A549 (cell line): Measurements from ENCODE around the gene CCL8. TPM values are rescaled to one million over a fixed set of nuclear protein-coding genes. Genes with fewer than 3 reads are reported as not detected.

Experiments
- ATAC-seq, 2 experiments: fragments of 200-7000 bp in 1 of 2; fragments of >200 bp in 1 of 2; cut with Nextera tagmentation in 1 of 2; cut with Tn5 transposase in 1 of 2; 3 replicates each; pipeline versions ENCODE4 v1.8.0 to v1.9.1; 2018 to 2020; ENCODE audit warnings: mild to moderate bottlenecking in 1 of 2, moderate library complexity in 1 of 2
- CTCF ChIA-PET: fragments of 300-600 bp; sonication (Branson Sonifier 250); formaldehyde crosslinking; extraction: SDS; loops from one replicate; lab custom pipeline; 2021; ENCODE audit warnings: antibody characterized with exemption, inconsistent platforms; lab: Yijun Ruan, JAX
- POLR2A ChIA-PET: fragments of 350-600 bp; formaldehyde crosslinking; extraction: SDS; loops from one replicate; lab custom pipeline; 2021; ENCODE audit warnings: antibody characterized with exemption, inconsistent platforms; lab: Yijun Ruan, JAX
- DNase-seq, 2 experiments: peaks; one replicate each; pipeline versions ENCODE4 v3.0.0 to v3.0.0-alpha.2; 2011 to 2016; ENCODE audit warnings: low read depth in 1 of 2, low spot score in 1 of 2
- FAIRE-seq: peaks from 2 replicates; lab custom pipeline; 2011; peaks lifted over from hg19 to GRCh38; lab: Jason Lieb, UNC
- H3K27ac ChIP-seq, 2 experiments: fragments of >200 bp; sonication (Bioruptor Twin); formaldehyde crosslinking; 3 replicates each; pipeline ENCODE4 v1.5.1; 2016 to 2017
- H3K4me1 ChIP-seq: fragments of >200 bp; sonication (Bioruptor Twin); formaldehyde crosslinking; 3 replicates; pipeline ENCODE4 v1.6.1; 2016
- H3K4me2 ChIP-seq: fragments of >200 bp; sonication (Bioruptor Twin); formaldehyde crosslinking; 3 replicates; pipeline ENCODE4 v1.6.1; 2016
- H3K4me3 ChIP-seq: fragments of >200 bp; sonication (Bioruptor Twin); formaldehyde crosslinking; 3 replicates; pipeline ENCODE4 v1.5.1; 2016
- H3K9me3 ChIP-seq: fragments of >200 bp; sonication (Bioruptor Twin); formaldehyde crosslinking; 3 replicates; pipeline ENCODE4 v1.6.1; 2016
- BHLHE40 ChIP-seq: IDR thresholded peaks from 2 replicates; pipeline ENCODE4 v1.6.1; 2012; ENCODE audit warnings: low read depth, low read length, inconsistent platforms
- CBX2 ChIP-seq: fragments of 200-600 bp; sonication (generic); IDR thresholded peaks from 2 replicates; pipeline ENCODE4 v1.6.1; 2016; ENCODE audit warnings: low read depth, mild to moderate bottlenecking, borderline replicate concordance
- CEBPB ChIP-seq, 2 experiments: fragments of >200 bp in 1 of 2; sonication (Bioruptor Twin) in 1 of 2; formaldehyde crosslinking in 1 of 2; IDR thresholded peaks; 2 replicates each; pipeline ENCODE4 v1.6.1; 2012 to 2016
- CHD2 ChIP-seq: fragments of 150-350 bp; IDR thresholded peaks from 2 replicates; pipeline ENCODE4 v1.6.1; 2014; ENCODE audit warnings: low read length; ENCODE audit not compliant: partially characterized antibody
- EHF ChIP-seq: fragments of 250-450 bp; sonication (Bioruptor Pico); IDR thresholded peaks from 2 replicates; pipeline ENCODE4 v1.5.0; 2020; ENCODE audit warnings: mild to moderate bottlenecking
- EHMT2 ChIP-seq: fragments of 200-600 bp; sonication (generic); IDR thresholded peaks from 2 replicates; pipeline ENCODE4 v1.6.1; 2016; ENCODE audit warnings: antibody characterized with exemption, low read depth, mild to moderate bottlenecking, moderate library complexity
- ESRRA ChIP-seq: fragments of 150-350 bp; IDR thresholded peaks from 2 replicates; pipeline ENCODE4 v1.6.1; 2014; ENCODE audit warnings: mild to moderate bottlenecking, low read length, borderline replicate concordance
- FOSB ChIP-seq: fragments of 250-450 bp; sonication (Bioruptor Pico); IDR thresholded peaks from 2 replicates; pipeline ENCODE4 v1.5.0; 2020; ENCODE audit warnings: mild to moderate bottlenecking, moderate library complexity
- FOSL2 ChIP-seq, 2 experiments: fragments of 450-650 bp in 1 of 2; fragments of >200 bp in 1 of 2; sonication (Bioruptor Twin) in 1 of 2; formaldehyde crosslinking; IDR thresholded peaks; 2 replicates each; pipeline versions ENCODE4 v1.5.0 to v1.6.1; 2016 to 2020; ENCODE audit warnings: mild to moderate bottlenecking in 1 of 2, moderate library complexity in 1 of 2
- HOXB5 ChIP-seq: fragments of 250-450 bp; sonication (Bioruptor Pico); IDR thresholded peaks from 2 replicates; pipeline ENCODE4 v1.5.0; 2020; ENCODE audit warnings: mild to moderate bottlenecking, moderate library complexity
- KDM1A ChIP-seq: fragments of 200-600 bp; sonication (generic); IDR thresholded peaks from 2 replicates; pipeline ENCODE4 v1.6.1; 2016; ENCODE audit warnings: low read depth, mild to moderate bottlenecking
- KDM5A ChIP-seq: fragments of 200-600 bp; sonication (generic); IDR thresholded peaks from 2 replicates; pipeline ENCODE4 v1.6.1; 2016; ENCODE audit warnings: antibody characterized with exemption, mild to moderate bottlenecking
- NFE2L2 ChIP-seq: fragments of 150-350 bp; conservative IDR thresholded peaks from 2 replicates; pipeline ENCODE4 v1.6.1; 2014; ENCODE audit warnings: low read length
- NPAS2 ChIP-seq: fragments of 250-450 bp; sonication (Bioruptor Pico); IDR thresholded peaks from 2 replicates; pipeline ENCODE4 v1.8.0; 2022; ENCODE audit warnings: mild to moderate bottlenecking, moderate library complexity, borderline replicate concordance
- NR3C1 ChIP-seq: fragments of >200 bp; sonication (Bioruptor Twin); formaldehyde crosslinking; IDR thresholded peaks from 3 replicates; pipeline ENCODE4 v1.6.1; 2017
- PHF8 ChIP-seq: fragments of 200-600 bp; sonication (generic); IDR thresholded peaks from 2 replicates; pipeline ENCODE4 v1.6.1; 2016; ENCODE audit warnings: low read depth, mild to moderate bottlenecking, antibody characterized with exemption, moderate library complexity, borderline replicate concordance
- POLR2A ChIP-seq: IDR thresholded peaks from 2 replicates; pipeline ENCODE4 v1.6.1; 2012; ENCODE audit warnings: mild to moderate bottlenecking, low read length
- RAD21 ChIP-seq, 2 experiments: fragments of >200 bp in 1 of 2; sonication (Bioruptor Twin) in 1 of 2; formaldehyde crosslinking in 1 of 2; IDR thresholded peaks in 1 of 2; conservative IDR thresholded peaks in 1 of 2; 2 replicates in 1 of 2; 3 replicates in 1 of 2; pipeline ENCODE4 v1.6.1; 2012 to 2018; ENCODE audit warnings: inconsistent platforms in 1 of 2
- RARB ChIP-seq: fragments of 250-450 bp; sonication (Bioruptor Pico); IDR thresholded peaks from 2 replicates; pipeline ENCODE4 v1.8.0; 2021; ENCODE audit warnings: mild to moderate bottlenecking, moderate library complexity
- RCOR1 ChIP-seq: fragments of 150-350 bp; IDR thresholded peaks from 2 replicates; pipeline ENCODE4 v1.6.1; 2014; ENCODE audit warnings: antibody characterized with exemption, low read length, low read depth
- RNF2 ChIP-seq: fragments of 200-600 bp; sonication (generic); IDR thresholded peaks from 2 replicates; pipeline ENCODE4 v1.6.1; 2016; ENCODE audit warnings: low read depth, mild to moderate bottlenecking, antibody characterized with exemption, moderate library complexity, borderline replicate concordance
- SMC3 ChIP-seq: fragments of >200 bp; sonication (Bioruptor Twin); formaldehyde crosslinking; IDR thresholded peaks from 3 replicates; pipeline ENCODE4 v1.6.1; 2018; ENCODE audit warnings: inconsistent platforms
- TFCP2L1 ChIP-seq: fragments of 250-450 bp; sonication (Bioruptor Pico); IDR thresholded peaks from 2 replicates; pipeline ENCODE4 v1.5.0; 2021; ENCODE audit warnings: mild to moderate bottlenecking
- ZC3H11A ChIP-seq: fragments of 450-650 bp; IDR thresholded peaks from 2 replicates; pipeline ENCODE4 v1.6.1; 2014; ENCODE audit warnings: antibody characterized with exemption, mild to moderate bottlenecking
- ZFP36 ChIP-seq: fragments of 450-650 bp; IDR thresholded peaks from 2 replicates; pipeline ENCODE4 v1.6.1; 2014; ENCODE audit warnings: borderline replicate concordance; ENCODE audit not compliant: partially characterized antibody
- ZSCAN20 ChIP-seq: fragments of 250-450 bp; sonication (Bioruptor Pico); IDR thresholded peaks from 2 replicates; pipeline ENCODE4 v1.8.0; 2022; ENCODE audit warnings: mild to moderate bottlenecking, moderate library complexity
- WGBS: methylation state at CpG from one replicate; pipeline ENCODE4 v1.1.6; 2017; ENCODE audit errors: missing lambda C conversion rate; 5-methylcytosine and 5-hydroxymethylcytosine counted together
- polyA plus RNA-seq, 4 experiments: library from polyadenylated mRNA; depleted of rRNA in 3 of 4; stranded (reverse); fragments of >200 nt; fragmentation: RNase III in 1 of 4; extraction: RNeasy Plus Mini Kit Qiagen cat#74134 plus additional on column Dnase treatment in 1 of 4; gene quantifications; 2 replicates in 3 of 4; 3 replicates in 1 of 4; pipeline ENCODE4 v1.2.3, GENCODE V29; 2011 to 2017
- TF ChIP-seq, protein P1 (sequence below): IDR thresholded peaks from 2 replicates; pipeline ENCODE4 v1.6.1; 2012
- TF ChIP-seq, protein P2 (sequence below): fragments of 250-450 bp; sonication (Bioruptor Pico); IDR thresholded peaks from 2 replicates; pipeline ENCODE4 v1.5.0; 2020; ENCODE audit warnings: low read depth, mild to moderate bottlenecking, moderate library complexity
- TF ChIP-seq, protein P3 (sequence below): fragments of >200 bp; sonication (Bioruptor Twin); formaldehyde crosslinking; IDR thresholded peaks from 3 replicates; pipeline ENCODE4 v1.5.1; 2016
- TF ChIP-seq, protein P4 (sequence below): fragments of 200-600 bp; sonication (generic); IDR thresholded peaks from 2 replicates; pipeline ENCODE4 v1.6.1; 2016; ENCODE audit warnings: antibody characterized with exemption, mild to moderate bottlenecking, moderate library complexity
- TF ChIP-seq, protein P5 (sequence below): fragments of >200 bp; sonication (Bioruptor Twin); formaldehyde crosslinking; IDR thresholded peaks from 3 replicates; pipeline ENCODE4 v1.6.1; 2016

Gene CCL8
- polyA plus RNA-seq, 2 of the 4 experiments (the other 2 are of a cell fraction): not detected

DNA sequence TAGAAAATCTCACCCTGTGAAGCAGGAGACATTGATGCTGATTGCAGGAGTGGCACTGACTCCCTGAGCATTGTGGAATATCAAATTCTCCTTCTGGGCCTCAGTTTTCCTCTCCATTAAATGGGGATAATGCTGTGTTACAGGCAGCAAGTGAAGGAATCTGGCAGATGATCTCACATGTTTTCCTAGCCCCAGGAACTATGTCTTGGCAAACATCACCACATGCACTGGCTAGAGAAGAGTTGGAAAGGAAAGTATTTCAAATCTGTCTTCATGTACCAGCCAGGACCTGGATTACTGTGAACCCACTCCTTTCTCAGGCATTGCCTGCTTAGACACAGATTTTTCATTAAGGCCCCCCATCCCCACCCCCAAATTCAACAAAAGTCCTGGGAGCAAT lies 13.6 kb upstream of the CCL8 start:
- FAIRE-seq: no peak
- DNase-seq: no peak
- POLR2A ChIA-PET: no interaction called here
- H3K4me2 ChIP-seq: no peak overlapping the region
- TF ChIP-seq RAD21 (conservative IDR thresholded peaks at IDR 0.05 in 1 of 2, IDR thresholded peaks at IDR 0.05 in 1 of 2) (no peak), ESRRA (no peak), KDM1A (no peak), NFE2L2 (no peak), RNF2 (no peak), PHF8 (no peak), NPAS2 (CRISPR knock-in tag) (no peak), POLR2A (no peak), FOSL2 (IDR thresholded peaks at IDR 0.05) (no peak), FOSL2 (CRISPR knock-in tag; IDR thresholded peaks at IDR 0.05) (no peak), RARB (no peak), KDM5A (no peak), CHD2 (no peak), BHLHE40 (no peak), EHF (CRISPR knock-in tag) (no peak), ZC3H11A (no peak), CBX2 (no peak), HOXB5 (CRISPR knock-in tag) (no peak), RCOR1 (no peak)
- TF ChIP-seq, protein P1, sequence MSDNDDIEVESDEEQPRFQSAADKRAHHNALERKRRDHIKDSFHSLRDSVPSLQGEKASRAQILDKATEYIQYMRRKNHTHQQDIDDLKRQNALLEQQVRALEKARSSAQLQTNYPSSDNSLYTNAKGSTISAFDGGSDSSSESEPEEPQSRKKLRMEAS: no peak
- ATAC-seq: no peak
- H3K9me3 ChIP-seq: no peaks in the 10 kb centered on the region
- H3K4me3 ChIP-seq: no peak overlapping the region
- CTCF ChIA-PET: interaction anchor here (0.9 to 6.6 kb wide), 8 partner anchors 14 to 126 kb away, joined by 3 to 47 read pairs (median 4); partner anchors contain the start of gene CCL8
- no peak overlapping the region for H3K27ac ChIP-seq
- peaks cover 4% of the 10 kb centered on the region; the same call in 1 of the 3 replicates for H3K4me1 ChIP-seq

DNA sequence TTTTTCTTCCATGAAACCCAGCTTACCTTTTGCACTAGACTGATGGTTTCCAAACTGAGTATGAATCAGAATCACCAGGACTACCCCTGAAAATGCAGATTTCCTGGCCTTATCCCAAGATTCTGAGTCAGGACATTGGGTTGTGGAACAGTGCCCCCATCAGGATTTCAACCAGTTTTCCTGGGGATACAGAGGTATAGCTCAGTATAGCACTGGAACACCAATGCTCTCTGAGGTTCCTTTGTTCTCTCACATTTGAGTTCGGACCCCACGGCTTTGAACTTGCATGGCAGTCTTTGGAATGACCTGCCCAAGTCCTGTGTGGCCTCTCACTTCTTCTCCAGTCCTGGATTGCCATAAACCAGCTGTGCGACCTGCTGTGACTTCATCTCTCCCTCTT lies 12.8 kb upstream of the CCL8 start:
- peak; percentile 22 to 38 for DNase-seq
- ChIA-PET POLR2A (no interaction called here), CTCF (interaction anchor here (0.7 to 4.0 kb wide), 10 partner anchors 13 to 127 kb away, joined by 3 to 47 read pairs (median 3); partner anchors contain the start of gene CCL8)
- FAIRE-seq: no peak
- no peak overlapping the region for H3K4me2 ChIP-seq
- 0 out of 3 replicates have a peak, but pooled peaks cover 4% of the 10 kb centered on the region for H3K4me1 ChIP-seq
- H3K4me3 ChIP-seq: no peak overlapping the region
- 18% methylated on average over 3 of the region's 3 CpGs for WGBS
- no peak overlapping the region; a peak in 1 of 6 replicates for H3K27ac ChIP-seq
- peak; percentile 82 to 94 for ATAC-seq
- H3K9me3 ChIP-seq: no peaks in the 10 kb centered on the region
- TF ChIP-seq, protein P2, sequence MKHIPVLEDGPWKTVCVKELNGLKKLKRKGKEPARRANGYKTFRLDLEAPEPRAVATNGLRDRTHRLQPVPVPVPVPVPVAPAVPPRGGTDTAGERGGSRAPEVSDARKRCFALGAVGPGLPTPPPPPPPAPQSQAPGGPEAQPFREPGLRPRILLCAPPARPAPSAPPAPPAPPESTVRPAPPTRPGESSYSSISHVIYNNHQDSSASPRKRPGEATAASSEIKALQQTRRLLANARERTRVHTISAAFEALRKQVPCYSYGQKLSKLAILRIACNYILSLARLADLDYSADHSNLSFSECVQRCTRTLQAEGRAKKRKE: no peak
- TF ChIP-seq NR3C1: no peak
- TF ChIP-seq, protein P3, sequence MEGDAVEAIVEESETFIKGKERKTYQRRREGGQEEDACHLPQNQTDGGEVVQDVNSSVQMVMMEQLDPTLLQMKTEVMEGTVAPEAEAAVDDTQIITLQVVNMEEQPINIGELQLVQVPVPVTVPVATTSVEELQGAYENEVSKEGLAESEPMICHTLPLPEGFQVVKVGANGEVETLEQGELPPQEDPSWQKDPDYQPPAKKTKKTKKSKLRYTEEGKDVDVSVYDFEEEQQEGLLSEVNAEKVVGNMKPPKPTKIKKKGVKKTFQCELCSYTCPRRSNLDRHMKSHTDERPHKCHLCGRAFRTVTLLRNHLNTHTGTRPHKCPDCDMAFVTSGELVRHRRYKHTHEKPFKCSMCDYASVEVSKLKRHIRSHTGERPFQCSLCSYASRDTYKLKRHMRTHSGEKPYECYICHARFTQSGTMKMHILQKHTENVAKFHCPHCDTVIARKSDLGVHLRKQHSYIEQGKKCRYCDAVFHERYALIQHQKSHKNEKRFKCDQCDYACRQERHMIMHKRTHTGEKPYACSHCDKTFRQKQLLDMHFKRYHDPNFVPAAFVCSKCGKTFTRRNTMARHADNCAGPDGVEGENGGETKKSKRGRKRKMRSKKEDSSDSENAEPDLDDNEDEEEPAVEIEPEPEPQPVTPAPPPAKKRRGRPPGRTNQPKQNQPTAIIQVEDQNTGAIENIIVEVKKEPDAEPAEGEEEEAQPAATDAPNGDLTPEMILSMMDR: peak; percentile 60
- no peak for TF ChIP-seq RNF2
- peak; percentile 66 for TF ChIP-seq SMC3
- TF ChIP-seq EHMT2: no peak
- TF ChIP-seq ZFP36: no peak
- TF ChIP-seq, protein P4, sequence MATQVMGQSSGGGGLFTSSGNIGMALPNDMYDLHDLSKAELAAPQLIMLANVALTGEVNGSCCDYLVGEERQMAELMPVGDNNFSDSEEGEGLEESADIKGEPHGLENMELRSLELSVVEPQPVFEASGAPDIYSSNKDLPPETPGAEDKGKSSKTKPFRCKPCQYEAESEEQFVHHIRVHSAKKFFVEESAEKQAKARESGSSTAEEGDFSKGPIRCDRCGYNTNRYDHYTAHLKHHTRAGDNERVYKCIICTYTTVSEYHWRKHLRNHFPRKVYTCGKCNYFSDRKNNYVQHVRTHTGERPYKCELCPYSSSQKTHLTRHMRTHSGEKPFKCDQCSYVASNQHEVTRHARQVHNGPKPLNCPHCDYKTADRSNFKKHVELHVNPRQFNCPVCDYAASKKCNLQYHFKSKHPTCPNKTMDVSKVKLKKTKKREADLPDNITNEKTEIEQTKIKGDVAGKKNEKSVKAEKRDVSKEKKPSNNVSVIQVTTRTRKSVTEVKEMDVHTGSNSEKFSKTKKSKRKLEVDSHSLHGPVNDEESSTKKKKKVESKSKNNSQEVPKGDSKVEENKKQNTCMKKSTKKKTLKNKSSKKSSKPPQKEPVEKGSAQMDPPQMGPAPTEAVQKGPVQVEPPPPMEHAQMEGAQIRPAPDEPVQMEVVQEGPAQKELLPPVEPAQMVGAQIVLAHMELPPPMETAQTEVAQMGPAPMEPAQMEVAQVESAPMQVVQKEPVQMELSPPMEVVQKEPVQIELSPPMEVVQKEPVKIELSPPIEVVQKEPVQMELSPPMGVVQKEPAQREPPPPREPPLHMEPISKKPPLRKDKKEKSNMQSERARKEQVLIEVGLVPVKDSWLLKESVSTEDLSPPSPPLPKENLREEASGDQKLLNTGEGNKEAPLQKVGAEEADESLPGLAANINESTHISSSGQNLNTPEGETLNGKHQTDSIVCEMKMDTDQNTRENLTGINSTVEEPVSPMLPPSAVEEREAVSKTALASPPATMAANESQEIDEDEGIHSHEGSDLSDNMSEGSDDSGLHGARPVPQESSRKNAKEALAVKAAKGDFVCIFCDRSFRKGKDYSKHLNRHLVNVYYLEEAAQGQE: no peak
- TF ChIP-seq FOSB: no peak
- no peak for TF ChIP-seq POLR2A
- TF ChIP-seq NFE2L2: no peak
- TF ChIP-seq, protein P5, sequence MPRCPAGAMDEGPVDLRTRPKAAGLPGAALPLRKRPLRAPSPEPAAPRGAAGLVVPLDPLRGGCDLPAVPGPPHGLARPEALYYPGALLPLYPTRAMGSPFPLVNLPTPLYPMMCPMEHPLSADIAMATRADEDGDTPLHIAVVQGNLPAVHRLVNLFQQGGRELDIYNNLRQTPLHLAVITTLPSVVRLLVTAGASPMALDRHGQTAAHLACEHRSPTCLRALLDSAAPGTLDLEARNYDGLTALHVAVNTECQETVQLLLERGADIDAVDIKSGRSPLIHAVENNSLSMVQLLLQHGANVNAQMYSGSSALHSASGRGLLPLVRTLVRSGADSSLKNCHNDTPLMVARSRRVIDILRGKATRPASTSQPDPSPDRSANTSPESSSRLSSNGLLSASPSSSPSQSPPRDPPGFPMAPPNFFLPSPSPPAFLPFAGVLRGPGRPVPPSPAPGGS: no peak
- no peak for TF ChIP-seq FOSL2 (IDR thresholded peaks at IDR 0.05)
- TF ChIP-seq FOSL2 (CRISPR knock-in tag; IDR thresholded peaks at IDR 0.05): no peak
- TF ChIP-seq ZSCAN20 (CRISPR knock-in tag): no peak
- no peak for TF ChIP-seq CHD2
- no peak for TF ChIP-seq CEBPB (IDR thresholded peaks at IDR 0.05)
- no peak for TF ChIP-seq TFCP2L1 (CRISPR knock-in tag)
